CD4-positive, alpha-beta T cell treated with Interleukin-21 for 1 hour (primary cell): ENCODE measurements around the gene ANXA10.
"Not testable (repeated sequence)": the region's sequence is repeated elsewhere in the genome, so short reads cannot be mapped to it uniquely, and the experiment has no call there.

Experiments
- DNase-seq: peaks from one replicate; pipeline ENCODE4 v3.0.0-alpha.2; 2020

Gene ANXA10, protein sequence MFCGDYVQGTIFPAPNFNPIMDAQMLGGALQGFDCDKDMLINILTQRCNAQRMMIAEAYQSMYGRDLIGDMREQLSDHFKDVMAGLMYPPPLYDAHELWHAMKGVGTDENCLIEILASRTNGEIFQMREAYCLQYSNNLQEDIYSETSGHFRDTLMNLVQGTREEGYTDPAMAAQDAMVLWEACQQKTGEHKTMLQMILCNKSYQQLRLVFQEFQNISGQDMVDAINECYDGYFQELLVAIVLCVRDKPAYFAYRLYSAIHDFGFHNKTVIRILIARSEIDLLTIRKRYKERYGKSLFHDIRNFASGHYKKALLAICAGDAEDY

GRCh38 chr4:168092176-168092712 is at the start of gene ANXA10:
Gene ANXA10 (plus strand): TSS chr4:168092537. CDS start chr4:168092701, 164 bp downstream.
- no peak for DNase-seq

- no peak for DNase-seq
Observed at GRCh38 chr4:168045354-168045753, 47.0 kb upstream of the ANXA10 start.

DNA sequence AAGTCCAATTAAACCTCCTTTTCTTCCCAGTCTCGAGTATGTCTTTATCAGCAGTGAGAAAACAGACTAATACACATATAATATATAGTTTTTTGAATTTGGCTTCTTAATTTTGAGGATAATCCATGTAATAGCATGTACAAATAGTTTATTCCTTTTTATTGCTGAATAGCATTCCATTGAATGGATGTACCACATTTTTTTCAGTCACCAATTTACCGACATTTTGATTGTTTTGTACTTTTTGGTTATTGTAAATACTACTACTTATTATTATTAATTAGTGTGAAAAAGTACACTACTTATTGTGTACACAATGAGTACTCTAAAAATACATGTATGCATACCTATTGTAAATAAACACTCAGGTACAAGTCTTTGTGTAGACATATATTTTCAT is 42.3 kb upstream of the ANXA10 start:
- DNase-seq, result no peak

DNA sequence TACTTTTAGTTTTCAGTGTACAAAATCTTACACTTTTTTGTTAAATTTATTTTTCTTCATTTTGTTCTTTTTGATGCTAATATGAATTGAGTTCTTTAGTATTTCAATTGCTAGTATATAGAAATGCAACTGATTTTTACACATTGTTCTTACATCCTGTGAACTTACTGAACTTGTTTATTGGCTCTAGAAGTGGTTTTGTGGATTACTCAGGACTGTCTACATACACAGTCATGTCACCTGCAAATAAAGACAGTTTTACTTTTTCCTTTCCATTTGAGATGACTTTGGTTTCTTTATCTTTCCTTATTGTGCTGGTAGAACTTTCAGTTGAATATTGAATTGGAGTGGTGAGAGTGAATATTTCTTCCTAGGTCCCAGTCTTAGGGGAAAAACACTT is 40.8 kb upstream of the ANXA10 start:
- DNase-seq, result no peak

- no peak for DNase-seq
Observed at GRCh38 chr4:168057412-168057811, 34.9 kb upstream of the ANXA10 start.

DNA sequence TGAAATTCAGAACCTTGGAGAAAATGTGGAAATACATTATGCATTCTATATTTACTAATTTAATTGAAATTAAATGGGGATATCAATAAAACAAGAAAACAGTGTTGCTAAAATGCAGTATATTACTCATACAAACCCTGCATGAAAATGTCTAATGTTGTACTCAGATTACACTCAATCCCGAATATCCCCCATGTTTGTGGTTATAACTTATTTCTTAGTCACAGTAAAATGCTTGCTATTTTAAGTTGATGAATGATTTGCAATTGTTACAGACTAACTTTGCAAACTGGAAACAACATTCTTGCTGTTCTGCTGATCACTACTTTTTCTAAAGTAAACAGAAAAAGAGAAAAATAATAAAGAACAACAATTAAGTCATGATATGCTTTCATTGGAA is 33.1 kb upstream of the ANXA10 start:
- no peak for DNase-seq

- no peak for DNase-seq
Observed at GRCh38 chr4:168063031-168063430, 29.3 kb upstream of the ANXA10 start.

- no peak for DNase-seq
Observed at GRCh38 chr4:168070903-168071302, 21.4 kb upstream of the ANXA10 start.

DNA sequence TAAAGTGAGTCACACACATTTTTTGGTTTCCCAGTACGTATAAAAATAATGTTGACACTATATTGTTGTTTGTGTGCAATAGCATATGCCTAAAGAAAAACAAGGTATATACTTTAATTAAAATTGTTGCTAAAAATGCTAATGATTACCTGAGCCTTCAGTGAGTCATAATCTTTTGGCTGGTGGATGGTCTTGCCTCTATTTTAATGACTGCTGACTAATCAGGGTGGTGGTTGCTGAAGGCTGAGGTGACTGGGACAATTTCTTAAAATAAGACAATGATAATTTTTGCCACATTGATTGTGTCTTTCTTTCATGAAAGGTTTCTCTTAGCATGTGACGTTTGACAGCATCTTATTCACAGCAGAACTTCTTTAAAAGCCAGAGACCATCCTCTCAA is 21.0 kb upstream of the ANXA10 start:
- DNase-seq, result no peak

DNA sequence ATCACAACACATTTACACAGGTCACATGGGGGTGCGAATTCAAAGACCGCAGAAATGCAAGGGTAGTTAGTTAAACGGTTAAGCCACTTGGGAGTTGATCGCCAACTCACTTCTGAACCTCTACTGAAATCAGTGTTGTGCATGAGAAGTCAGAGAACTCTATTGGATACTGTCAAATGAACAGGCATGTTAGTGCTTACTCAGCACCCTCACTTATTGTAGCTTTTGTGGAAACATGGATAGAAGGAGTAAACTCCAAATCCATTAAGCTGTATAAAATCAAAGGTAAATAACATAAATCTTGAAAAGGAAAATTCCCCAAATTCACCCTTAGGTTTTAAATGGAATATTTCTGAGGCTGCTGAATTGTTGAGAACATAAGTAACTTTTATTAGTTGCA is 17.5 kb upstream of the ANXA10 start:
- no peak for DNase-seq

DNA sequence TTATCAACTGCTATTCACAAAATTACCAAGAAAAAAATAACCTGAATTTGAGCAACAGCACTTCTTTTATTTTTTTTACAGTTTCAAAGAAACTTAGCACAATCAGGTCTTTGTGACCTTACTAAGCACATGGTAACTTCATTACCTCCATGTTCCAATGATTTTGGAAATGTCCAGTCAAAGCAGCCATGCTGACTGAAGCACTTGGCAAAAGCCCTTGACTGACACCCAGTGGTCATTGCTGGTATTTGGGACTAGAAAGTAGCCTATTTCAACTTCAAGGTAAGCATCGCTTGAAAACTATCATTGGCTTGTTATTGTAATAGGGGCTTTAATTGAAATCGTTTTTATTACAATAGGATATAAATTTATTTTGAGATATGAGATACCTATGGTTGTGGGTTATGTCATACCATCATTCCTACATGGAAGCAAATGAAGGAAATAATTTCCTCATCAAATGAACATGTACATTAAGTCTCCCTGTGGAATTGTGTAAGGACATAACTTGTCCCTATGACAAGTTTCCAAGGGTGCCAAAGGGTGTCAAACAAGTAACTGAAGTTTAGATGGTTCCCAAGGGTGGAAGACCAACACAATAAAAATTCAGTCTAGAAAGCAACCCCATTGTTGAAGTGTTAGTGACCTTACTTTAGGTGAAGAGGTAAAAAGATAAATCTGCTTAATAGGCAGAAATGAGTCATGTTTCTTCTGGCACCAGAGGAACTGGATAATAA is 15.2 kb upstream of the ANXA10 start:
- peak; percentile 21 for DNase-seq

DNA sequence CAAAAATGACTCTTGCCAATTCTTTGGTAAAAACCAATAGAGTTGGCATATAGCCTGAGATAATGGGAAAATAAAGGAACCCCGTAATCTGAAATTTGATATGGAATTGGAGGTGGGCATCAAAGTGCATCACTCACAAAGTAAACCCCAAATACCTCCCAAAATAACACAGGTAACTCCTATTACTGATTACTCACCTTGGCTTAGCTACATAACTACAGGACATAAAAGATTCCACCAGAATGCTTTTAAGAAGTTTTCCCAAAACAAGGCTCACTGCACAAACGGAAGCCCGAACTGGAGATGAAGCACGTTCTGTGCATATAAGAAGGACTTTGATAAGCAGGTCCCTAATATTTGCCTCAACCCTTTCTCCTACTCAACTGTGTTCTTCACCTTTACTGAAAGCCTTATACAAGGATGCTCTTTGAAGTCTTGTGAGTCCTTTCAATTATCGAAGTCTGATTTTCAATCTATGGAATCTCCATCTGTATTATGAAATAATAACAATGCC is 14.6 kb upstream of the ANXA10 start:
- no peak for DNase-seq

- no peak for DNase-seq
Observed at GRCh38 chr4:168082379-168082778, 10.0 kb upstream of the ANXA10 start.

- DNase-seq, result no peak
Observed at GRCh38 chr4:168095776-168096406, 3.6 kb downstream of the ANXA10 start.

- DNase-seq, result no peak
Observed at GRCh38 chr4:168096407-168096784, 4.1 kb downstream of the ANXA10 start.

DNA sequence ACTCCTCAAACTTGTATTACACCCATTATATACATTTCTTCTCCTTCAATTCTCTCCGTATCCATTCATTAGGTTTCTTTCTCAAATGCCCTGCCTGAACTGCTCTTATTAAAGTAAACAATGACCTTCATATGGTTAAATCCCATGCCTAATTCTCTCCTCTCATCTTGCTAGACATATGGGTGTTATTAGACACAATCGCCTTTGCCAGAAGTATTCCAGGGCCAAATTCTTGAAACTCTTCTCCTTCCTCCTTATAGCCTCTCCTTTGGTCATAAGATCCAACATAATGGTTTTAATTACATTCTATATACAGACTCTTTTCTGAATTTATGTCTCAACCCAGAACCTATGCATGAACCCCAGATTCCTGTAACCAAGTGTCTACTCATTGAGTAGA is 4.8 kb downstream of the ANXA10 start:
- no peak for DNase-seq

DNA sequence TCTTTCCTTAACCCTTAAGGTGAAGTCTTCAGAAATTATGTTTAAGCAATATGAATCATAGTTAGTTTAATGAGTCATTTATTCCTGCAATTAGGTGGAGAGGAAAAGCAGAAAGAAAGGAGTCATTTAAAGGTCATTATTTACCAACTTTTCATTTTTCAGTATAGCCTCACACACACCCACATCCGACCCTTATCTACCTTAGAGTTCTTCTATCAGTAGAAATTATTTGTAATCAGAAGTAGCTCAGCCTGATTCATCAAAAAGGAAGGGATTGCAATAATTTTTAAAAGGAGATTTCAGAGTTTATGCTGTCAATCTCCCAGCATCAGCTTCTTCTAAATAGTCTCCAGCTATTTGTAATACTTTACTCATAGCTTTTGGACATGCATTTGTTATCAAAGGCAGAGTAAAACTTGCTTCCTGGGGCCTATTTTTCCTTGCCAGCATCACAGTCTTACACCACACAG is 5.9 kb downstream of the ANXA10 start:
- no peak for DNase-seq

DNA sequence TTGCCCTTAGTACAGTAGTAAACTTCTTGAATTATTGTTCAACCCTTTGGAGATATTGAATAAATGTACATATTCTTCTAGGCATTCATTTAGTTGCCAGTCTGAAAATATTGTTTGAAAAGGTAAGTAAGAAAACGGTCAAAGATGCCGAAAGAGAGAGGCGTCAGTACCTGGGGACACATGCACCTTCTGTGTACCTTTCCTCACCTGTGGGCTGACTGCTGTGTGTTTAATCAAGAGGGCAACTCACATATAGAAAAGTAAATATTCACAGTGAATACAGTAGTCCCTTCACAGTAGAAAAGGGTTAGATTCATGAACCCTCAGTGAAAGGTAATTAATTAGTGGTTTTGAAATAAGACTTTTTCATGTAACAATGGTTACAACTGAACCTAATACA is 6.9 kb downstream of the ANXA10 start:
- DNase-seq, result no peak

DNA sequence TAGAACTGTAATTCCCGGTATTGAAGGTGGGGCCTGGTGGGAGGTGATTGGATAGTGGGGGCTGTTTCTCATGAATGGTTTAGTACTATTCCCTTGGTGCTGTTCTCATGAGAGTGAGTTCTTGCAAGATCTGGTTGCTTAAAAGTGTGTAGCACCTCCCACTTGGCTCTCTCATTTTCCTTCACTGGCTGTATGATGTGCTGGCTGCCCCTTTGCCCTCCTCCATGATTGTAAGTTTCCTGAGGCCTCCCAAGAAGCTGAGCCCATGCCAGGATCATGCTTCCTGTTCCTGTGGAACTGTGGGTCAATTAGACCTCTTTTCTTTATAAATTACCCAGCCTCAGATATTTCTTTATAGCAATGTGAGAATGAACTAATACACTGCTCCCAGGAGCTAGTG is 8.7 kb downstream of the ANXA10 start:
- no peak for DNase-seq

DNA sequence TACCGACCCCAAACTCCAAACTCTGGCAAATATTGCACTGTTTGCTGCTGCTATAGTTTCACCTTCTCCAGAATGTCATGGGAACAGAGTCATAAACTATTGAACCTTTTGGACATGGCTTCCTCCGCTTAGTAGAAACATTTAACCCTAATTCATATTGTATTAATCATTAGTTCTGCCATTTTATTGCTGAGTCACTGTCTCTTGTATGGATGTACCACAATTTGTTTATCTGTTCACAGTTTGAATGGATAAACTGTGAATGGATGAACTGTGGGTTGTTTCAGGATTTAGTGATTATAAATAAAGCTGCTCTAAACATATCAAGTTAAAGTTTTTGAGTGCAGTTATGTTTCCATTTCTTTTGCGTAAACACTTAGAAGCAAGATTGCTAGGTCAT is 10.1 kb downstream of the ANXA10 start:
- DNase-seq, result no peak

DNA sequence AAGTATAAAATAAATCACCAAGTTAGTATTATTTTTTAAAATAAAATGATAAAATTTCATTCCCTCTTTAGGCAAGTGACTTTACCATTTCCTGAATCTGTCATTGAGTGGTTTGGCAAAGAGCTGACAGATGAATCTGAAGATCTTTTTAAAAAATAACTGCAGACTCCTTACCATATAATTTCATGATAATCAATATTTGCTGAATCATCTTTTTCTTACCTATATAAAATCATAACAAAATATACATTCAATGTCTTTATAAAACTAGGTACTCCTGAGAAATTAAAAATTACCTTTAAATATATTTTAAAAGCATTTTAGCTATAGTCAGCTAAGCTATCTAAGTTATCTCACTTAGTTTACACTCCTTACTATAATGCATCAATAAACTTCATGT is 17.2 kb downstream of the ANXA10 start:
- DNase-seq, result no peak

- not testable (repeated sequence) for DNase-seq
Observed at GRCh38 chr4:168113059-168113458, 20.7 kb downstream of the ANXA10 start.

DNA sequence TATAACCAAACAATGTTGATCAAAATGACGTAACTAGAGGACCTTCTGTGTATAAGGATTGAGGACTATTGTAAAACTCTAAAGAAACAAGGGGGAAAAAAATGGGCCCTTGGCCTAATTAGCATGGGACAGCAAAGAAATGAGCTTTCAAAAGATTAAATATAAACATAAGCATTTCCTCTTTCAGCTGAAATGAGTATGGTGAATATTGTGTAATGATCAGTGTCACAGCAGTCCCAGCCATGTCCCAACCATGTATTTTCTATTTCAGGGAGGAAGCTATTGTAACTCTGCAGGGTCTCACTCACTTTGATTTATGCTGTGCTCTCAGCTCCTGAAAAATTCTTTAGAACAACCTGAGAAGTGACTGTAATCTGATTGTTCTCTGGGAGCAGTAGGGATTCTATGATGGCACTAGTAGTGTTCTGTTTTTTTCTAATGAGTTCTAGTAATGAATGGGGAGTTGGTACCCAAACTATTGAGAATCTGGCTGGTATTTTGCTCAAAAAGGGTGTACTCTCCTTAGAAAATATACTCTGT is 25.8 kb downstream of the ANXA10 start:
- no peak for DNase-seq
